Measurements from ENCODE around the gene P3H1. TPM values are rescaled to one million over a fixed set of nuclear protein-coding genes. Genes with fewer than 3 reads are reported as not detected.
"Not testable (repeated sequence)": the region's sequence is repeated elsewhere in the genome, so short reads cannot be mapped to it uniquely, and the experiment has no call there.

P3H1 gene
- polyA plus RNA-seq, 1 experiment, result 156 TPM

DNA sequence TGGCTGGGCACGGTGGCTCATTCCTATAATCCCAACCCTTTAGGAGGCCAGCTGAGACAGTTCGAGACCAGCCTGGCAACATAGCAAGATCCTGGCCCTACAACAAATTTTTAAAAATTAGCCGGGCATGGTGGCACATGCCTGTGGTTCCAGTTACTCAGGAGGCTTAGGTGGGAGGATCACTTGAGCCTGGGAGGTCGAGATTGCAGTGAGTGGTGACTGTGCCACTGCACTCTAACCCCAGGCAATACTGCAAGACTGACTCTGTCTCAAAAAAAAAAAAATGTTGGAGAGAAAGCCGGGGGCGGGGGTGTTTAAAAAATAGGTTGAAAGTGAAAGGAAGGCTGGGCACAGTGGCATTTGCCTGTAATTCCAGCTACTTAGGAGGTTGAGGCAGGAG lies 43.3 kb downstream of the P3H1 start:
- H3K27me3 ChIP-seq (ENCODE audit: control insufficient read depth, insufficient read depth, low read length), result no peaks in the 10 kb centered on the region
- DNase-seq (ENCODE audit: low read depth, low spot score), result no peak
- H3K9me3 ChIP-seq (ENCODE audit: control insufficient read depth, insufficient read depth, low read length), result no peaks in the 10 kb centered on the region
- ChIA-PET POLR2A (interaction anchor here (0.7 kb wide), 1 partner anchor 21 kb away, joined by 4 read pairs; no protein-coding TSS in a partner anchor), CTCF (no interaction called here)
- H3K4me3 ChIP-seq (ENCODE audit: low read depth, low read length), result no peak overlapping the region
- TF ChIP-seq, protein P1, sequence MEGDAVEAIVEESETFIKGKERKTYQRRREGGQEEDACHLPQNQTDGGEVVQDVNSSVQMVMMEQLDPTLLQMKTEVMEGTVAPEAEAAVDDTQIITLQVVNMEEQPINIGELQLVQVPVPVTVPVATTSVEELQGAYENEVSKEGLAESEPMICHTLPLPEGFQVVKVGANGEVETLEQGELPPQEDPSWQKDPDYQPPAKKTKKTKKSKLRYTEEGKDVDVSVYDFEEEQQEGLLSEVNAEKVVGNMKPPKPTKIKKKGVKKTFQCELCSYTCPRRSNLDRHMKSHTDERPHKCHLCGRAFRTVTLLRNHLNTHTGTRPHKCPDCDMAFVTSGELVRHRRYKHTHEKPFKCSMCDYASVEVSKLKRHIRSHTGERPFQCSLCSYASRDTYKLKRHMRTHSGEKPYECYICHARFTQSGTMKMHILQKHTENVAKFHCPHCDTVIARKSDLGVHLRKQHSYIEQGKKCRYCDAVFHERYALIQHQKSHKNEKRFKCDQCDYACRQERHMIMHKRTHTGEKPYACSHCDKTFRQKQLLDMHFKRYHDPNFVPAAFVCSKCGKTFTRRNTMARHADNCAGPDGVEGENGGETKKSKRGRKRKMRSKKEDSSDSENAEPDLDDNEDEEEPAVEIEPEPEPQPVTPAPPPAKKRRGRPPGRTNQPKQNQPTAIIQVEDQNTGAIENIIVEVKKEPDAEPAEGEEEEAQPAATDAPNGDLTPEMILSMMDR (IDR thresholded peaks at IDR 0.05; ENCODE audit: low read depth, low read length), result no peak
- H3K27ac ChIP-seq (ENCODE audit: low read depth, low read length), result no peak overlapping the region

DNA sequence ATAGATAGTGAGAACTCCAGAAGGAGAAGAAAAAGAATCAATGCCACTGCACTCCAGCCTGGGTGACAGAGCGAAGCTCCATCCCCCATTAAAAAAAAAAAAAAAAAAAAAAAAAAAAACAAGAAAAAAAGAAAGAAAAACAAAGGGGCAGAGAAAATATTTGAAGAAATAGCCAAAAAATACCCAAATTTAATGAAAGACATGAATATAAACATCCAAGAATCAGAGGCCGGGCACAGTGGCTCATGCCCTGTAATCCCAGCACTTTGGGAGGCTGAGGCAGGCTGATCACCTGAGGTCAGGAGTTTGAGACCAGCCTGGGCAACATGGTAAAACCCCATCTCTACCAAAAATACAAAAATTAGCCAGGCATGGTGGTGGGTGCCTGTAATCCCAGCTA lies 44.4 kb downstream of the P3H1 start:
- CTCF ChIA-PET, POLR2A ChIA-PET: not testable (repeated sequence)

DNA sequence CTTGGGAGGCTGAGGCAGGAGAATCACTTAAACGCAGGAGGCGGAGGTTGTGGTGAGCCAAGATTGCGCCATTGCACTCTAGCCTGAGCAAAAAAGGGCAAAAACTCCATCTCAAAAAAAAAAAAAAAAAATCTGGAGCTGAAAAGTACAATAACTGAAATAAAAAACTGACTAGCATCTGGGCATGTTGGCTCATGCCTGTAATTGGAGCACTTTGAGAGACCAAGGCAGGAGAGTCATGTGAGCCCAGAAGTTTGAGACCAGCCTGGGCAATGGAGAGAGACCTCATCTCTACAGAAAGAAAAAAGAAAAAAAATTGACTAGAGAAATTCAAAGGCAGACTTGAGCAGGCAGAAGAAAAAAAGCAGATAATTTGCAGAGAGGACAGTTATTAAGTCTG lies 44.9 kb downstream of the P3H1 start:
- POLR2A ChIA-PET, result no interaction called here
- no peak for DNase-seq (ENCODE audit: low read depth, low spot score)
- H3K27ac ChIP-seq (ENCODE audit: low read depth, low read length), result no peak overlapping the region
- CTCF ChIA-PET, result no interaction called here
- no peaks in the 10 kb centered on the region for H3K27me3 ChIP-seq (ENCODE audit: control insufficient read depth, insufficient read depth, low read length)
- TF ChIP-seq, protein P1 (IDR thresholded peaks at IDR 0.05; ENCODE audit: low read depth, low read length), result no peak
- no peak overlapping the region for H3K4me3 ChIP-seq (ENCODE audit: low read depth, low read length)
- H3K9me3 ChIP-seq (ENCODE audit: control insufficient read depth, insufficient read depth, low read length), result no peaks in the 10 kb centered on the region

More for the DNA sequence above, 44.4 kb downstream of the P3H1 start:
- H3K9me3 ChIP-seq (ENCODE audit: control insufficient read depth, insufficient read depth, low read length); H3K4me3 ChIP-seq (ENCODE audit: low read depth, low read length); H3K27me3 ChIP-seq (ENCODE audit: control insufficient read depth, insufficient read depth, low read length); H3K27ac ChIP-seq (ENCODE audit: low read depth, low read length); DNase-seq (ENCODE audit: low read depth, low spot score): not testable (repeated sequence)

DNA sequence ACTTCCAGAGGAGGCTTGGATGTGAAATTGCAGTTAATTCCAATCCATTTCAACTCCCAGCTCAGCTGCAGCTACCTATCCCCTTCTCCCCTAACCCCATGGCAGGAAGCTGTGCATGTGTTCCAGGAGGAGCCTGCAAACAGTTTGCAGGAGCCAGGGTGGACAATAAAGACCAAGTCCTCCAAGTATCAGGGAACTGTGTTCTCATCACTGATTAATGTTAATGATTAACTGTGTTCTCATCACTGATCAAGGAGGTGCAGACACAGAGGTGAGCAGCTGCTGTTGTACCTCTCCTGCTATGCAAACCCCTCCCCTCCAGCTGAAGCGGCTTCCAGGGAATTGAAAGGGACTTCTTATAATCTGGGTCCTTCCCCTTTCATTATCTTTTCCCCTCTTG lies 46.0 kb downstream of the P3H1 start:
- CTCF ChIA-PET, result no interaction called here

GRCh38 chr1:42714441-42714840 lies 52.4 kb downstream of the P3H1 start:
- POLR2A ChIA-PET, result interaction anchor here (0.6 to 0.7 kb wide), 2 partner anchors 9 to 29 kb away, joined by 3 to 4 read pairs; no protein-coding TSS in a partner anchor
- H3K27ac ChIP-seq (ENCODE audit: low read depth, low read length); H3K9me3 ChIP-seq (ENCODE audit: control insufficient read depth, insufficient read depth, low read length); H3K4me3 ChIP-seq (ENCODE audit: low read depth, low read length); CTCF ChIA-PET; DNase-seq (ENCODE audit: low read depth, low spot score); H3K27me3 ChIP-seq (ENCODE audit: control insufficient read depth, insufficient read depth, low read length): not testable (repeated sequence)

More for the DNA sequence above, 46.0 kb downstream of the P3H1 start:
- Histone ChIP-seq H3K4me3 (ENCODE audit: low read depth, low read length) (no peak overlapping the region), H3K9me3 (ENCODE audit: control insufficient read depth, insufficient read depth, low read length) (no peaks in the 10 kb centered on the region), H3K27ac (ENCODE audit: low read depth, low read length) (no peak overlapping the region), H3K27me3 (ENCODE audit: control insufficient read depth, insufficient read depth, low read length) (no peaks in the 10 kb centered on the region)
- DNase-seq (ENCODE audit: low read depth, low spot score), result no peak
- TF ChIP-seq, protein P1 (IDR thresholded peaks at IDR 0.05; ENCODE audit: low read depth, low read length), result no peak
- POLR2A ChIA-PET, result no interaction called here

GRCh38 chr1:42713293-42713692 lies 53.5 kb downstream of the P3H1 start:
- no peak overlapping the region for H3K4me3 ChIP-seq (ENCODE audit: low read depth, low read length)
- no peaks in the 10 kb centered on the region for H3K27me3 ChIP-seq (ENCODE audit: control insufficient read depth, insufficient read depth, low read length)
- H3K27ac ChIP-seq (ENCODE audit: low read depth, low read length), result no peak overlapping the region
- peaks cover 4% of the 10 kb centered on the region; the same call in 1 of the 2 replicates for H3K9me3 ChIP-seq (ENCODE audit: control insufficient read depth, insufficient read depth, low read length)
- CTCF ChIA-PET, result no interaction called here
- POLR2A ChIA-PET, result no interaction called here
- TF ChIP-seq, protein P1 (IDR thresholded peaks at IDR 0.05; ENCODE audit: low read depth, low read length), result no peak
- DNase-seq (ENCODE audit: low read depth, low spot score), result no peak

- POLR2A ChIA-PET; H3K27ac ChIP-seq (ENCODE audit: low read depth, low read length); H3K9me3 ChIP-seq (ENCODE audit: control insufficient read depth, insufficient read depth, low read length); H3K4me3 ChIP-seq (ENCODE audit: low read depth, low read length); CTCF ChIA-PET; H3K27me3 ChIP-seq (ENCODE audit: control insufficient read depth, insufficient read depth, low read length); DNase-seq (ENCODE audit: low read depth, low spot score): not testable (repeated sequence)
These were observed 54.0 kb downstream of the P3H1 start for GRCh38 chr1:42712808-42713207.
